ENCODE measurements around the gene POLL.
A peak's percentile ranks its signal among the peaks of the same experiment; 100 is the strongest.
"Not testable (repeated sequence)": the region's sequence is repeated elsewhere in the genome, so short reads cannot be mapped to it uniquely, and the experiment has no call there.

The POLL gene

GRCh38 chr10:101587725-101588653 lies at the start of gene POLL, which contains the start of gene DPCD:
TSS of gene POLL (minus strand) at chr10:101588257. CDS start at chr10:101587360, 897 bp downstream.
TSS of gene DPCD (plus strand) at chr10:101588321. CDS start at chr10:101588337, 16 bp downstream.
- no peaks in the 10 kb centered on the region for H3K9me3 ChIP-seq (ENCODE audit: control insufficient read depth, insufficient read depth, low read length)

GRCh38 chr10:101633510-101633909 lies 45.5 kb upstream of the POLL start:
- H3K79me2 ChIP-seq (ENCODE audit: control insufficient read depth, low read length), result peaks cover 19% of the 10 kb centered on the region

More at GRCh38 chr10:101587725-101588653, at the start of gene POLL, which contains the start of gene DPCD:
- H3K4me1 ChIP-seq (ENCODE audit: control insufficient read depth, low read length), result peaks cover 25% of the 10 kb centered on the region
- H3K4me3 ChIP-seq (ENCODE audit: low read length), result peak within 1 kb of the TSS; percentile 95
- no peaks in the 10 kb centered on the region for H4K20me1 ChIP-seq (ENCODE audit: control insufficient read depth, insufficient read depth, low read depth, low read length)
- H3K27me3 ChIP-seq (ENCODE audit: control insufficient read depth, low read length), result no peaks in the 10 kb centered on the region
- TF ChIP-seq EZH2phosphoT487 (IDR thresholded peaks at IDR 0.05; ENCODE audit: borderline replicate concordance, low read length), result no peak
- TF ChIP-seq, protein P1, sequence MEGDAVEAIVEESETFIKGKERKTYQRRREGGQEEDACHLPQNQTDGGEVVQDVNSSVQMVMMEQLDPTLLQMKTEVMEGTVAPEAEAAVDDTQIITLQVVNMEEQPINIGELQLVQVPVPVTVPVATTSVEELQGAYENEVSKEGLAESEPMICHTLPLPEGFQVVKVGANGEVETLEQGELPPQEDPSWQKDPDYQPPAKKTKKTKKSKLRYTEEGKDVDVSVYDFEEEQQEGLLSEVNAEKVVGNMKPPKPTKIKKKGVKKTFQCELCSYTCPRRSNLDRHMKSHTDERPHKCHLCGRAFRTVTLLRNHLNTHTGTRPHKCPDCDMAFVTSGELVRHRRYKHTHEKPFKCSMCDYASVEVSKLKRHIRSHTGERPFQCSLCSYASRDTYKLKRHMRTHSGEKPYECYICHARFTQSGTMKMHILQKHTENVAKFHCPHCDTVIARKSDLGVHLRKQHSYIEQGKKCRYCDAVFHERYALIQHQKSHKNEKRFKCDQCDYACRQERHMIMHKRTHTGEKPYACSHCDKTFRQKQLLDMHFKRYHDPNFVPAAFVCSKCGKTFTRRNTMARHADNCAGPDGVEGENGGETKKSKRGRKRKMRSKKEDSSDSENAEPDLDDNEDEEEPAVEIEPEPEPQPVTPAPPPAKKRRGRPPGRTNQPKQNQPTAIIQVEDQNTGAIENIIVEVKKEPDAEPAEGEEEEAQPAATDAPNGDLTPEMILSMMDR (IDR thresholded peaks at IDR 0.05; ENCODE audit: low read depth, low read length, poor library complexity, severe bottlenecking), result no peak
- H3F3A ChIP-seq (ENCODE audit: control insufficient read depth, insufficient read depth), result no peaks in the 10 kb centered on the region
- peaks cover 13% of the 10 kb centered on the region for H3K79me2 ChIP-seq (ENCODE audit: control insufficient read depth, low read length)
- H3K9me2 ChIP-seq (replicated peaks; ENCODE audit: control insufficient read depth, low read length), result no peaks in the 10 kb centered on the region
- H3K4me2 ChIP-seq (ENCODE audit: low read length), result peak within 1 kb of the TSS; percentile 94
- H3K36me3 ChIP-seq (ENCODE audit: control insufficient read depth, low read length), result peaks cover 16% of the 10 kb centered on the region
- peak within 1 kb of the TSS; percentile 29; the same call in 1 of the 2 replicates for H3K27ac ChIP-seq (ENCODE audit: low read depth, low read length)

DNA sequence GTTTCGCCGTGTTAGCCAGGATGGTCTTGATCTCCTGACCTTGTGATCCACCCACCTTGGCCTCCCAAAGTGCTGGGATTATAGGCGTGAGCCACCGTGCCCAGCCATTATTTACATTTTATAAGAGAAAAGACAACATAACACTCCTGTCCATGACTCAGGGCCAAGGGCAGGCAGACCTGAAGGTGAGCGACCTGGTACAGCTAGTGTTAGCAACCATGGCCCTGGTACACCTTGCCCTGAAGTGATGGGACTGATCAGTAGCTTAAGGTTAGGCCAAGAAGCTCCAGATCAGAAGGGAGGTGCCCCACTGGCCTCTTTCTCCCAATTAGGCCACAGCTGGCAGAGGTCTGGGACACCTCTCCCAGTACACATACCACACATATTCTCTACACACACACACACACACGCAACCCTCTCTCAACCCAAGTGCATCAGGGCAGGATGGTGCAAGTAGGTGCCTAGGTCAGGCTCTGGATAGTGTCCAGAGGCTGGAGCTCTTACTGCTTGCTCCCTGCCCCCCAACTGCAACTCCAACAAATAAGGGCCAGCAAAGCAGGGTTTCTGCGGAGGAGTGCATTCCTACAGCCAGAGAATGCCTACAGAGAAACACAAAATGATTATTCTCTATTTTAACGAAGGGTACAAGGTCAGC lies 43.9 kb upstream of the POLL start:
- Histone ChIP-seq H3K27ac (ENCODE audit: low read depth, low read length) (no peak overlapping the region), H3K9me3 (ENCODE audit: control insufficient read depth, insufficient read depth, low read length) (no peaks in the 10 kb centered on the region), H3K4me1 (ENCODE audit: control insufficient read depth, low read length) (no peaks in the 10 kb centered on the region), H3K4me3 (ENCODE audit: low read length) (no peak overlapping the region), H4K20me1 (ENCODE audit: control insufficient read depth, insufficient read depth, low read depth, low read length) (no peaks in the 10 kb centered on the region), H3F3A (ENCODE audit: control insufficient read depth, insufficient read depth) (no peaks in the 10 kb centered on the region), H3K4me2 (ENCODE audit: low read length) (no peak overlapping the region), H3K79me2 (ENCODE audit: control insufficient read depth, low read length) (peaks cover 19% of the 10 kb centered on the region), H3K36me3 (ENCODE audit: control insufficient read depth, low read length) (peaks cover 49% of the 10 kb centered on the region), H3K27me3 (ENCODE audit: control insufficient read depth, low read length) (no peaks in the 10 kb centered on the region), H3K9me2 (replicated peaks; ENCODE audit: control insufficient read depth, low read length) (no peaks in the 10 kb centered on the region)
- TF ChIP-seq, protein P1 (IDR thresholded peaks at IDR 0.05; ENCODE audit: low read depth, low read length, poor library complexity, severe bottlenecking), result no peak
- TF ChIP-seq EZH2phosphoT487 (IDR thresholded peaks at IDR 0.05; ENCODE audit: borderline replicate concordance, low read length), result no peak

More at GRCh38 chr10:101633510-101633909, 45.5 kb upstream of the POLL start:
- H3K4me2 ChIP-seq (ENCODE audit: low read length); H3K4me1 ChIP-seq (ENCODE audit: control insufficient read depth, low read length); H3K9me3 ChIP-seq (ENCODE audit: control insufficient read depth, insufficient read depth, low read length); H3K9me2 ChIP-seq (replicated peaks; ENCODE audit: control insufficient read depth, low read length); H4K20me1 ChIP-seq (ENCODE audit: control insufficient read depth, insufficient read depth, low read depth, low read length); H3K27me3 ChIP-seq (ENCODE audit: control insufficient read depth, low read length); H3K27ac ChIP-seq (ENCODE audit: low read depth, low read length); H3F3A ChIP-seq (ENCODE audit: control insufficient read depth, insufficient read depth); H3K4me3 ChIP-seq (ENCODE audit: low read length): not testable (repeated sequence)
- H3K36me3 ChIP-seq (ENCODE audit: control insufficient read depth, low read length), result peaks cover 46% of the 10 kb centered on the region

DNA sequence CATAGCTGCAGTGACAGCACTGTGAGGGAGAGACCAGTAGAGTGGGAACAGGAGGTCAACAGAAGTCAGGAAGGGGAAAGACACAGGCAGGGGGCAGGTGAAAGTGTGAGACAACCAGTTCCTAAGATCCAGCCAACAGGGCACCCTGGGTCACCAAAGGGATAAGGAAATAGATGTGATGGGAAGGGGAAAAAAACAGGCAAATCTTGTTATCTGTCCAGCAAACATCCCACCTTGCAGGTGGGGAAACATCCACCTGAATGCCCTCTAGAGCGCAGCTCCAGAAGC lies 42.5 kb upstream of the POLL start:
- Histone ChIP-seq H3K9me3 (ENCODE audit: control insufficient read depth, insufficient read depth, low read length) (no peaks in the 10 kb centered on the region), H3K4me1 (ENCODE audit: control insufficient read depth, low read length) (peaks cover 2% of the 10 kb centered on the region; the same call in 1 of the 2 replicates), H3K27ac (ENCODE audit: low read depth, low read length) (no peak overlapping the region), H3K36me3 (ENCODE audit: control insufficient read depth, low read length) (peaks cover 55% of the 10 kb centered on the region), H4K20me1 (ENCODE audit: control insufficient read depth, insufficient read depth, low read depth, low read length) (no peaks in the 10 kb centered on the region), H3K4me3 (ENCODE audit: low read length) (no peak overlapping the region), H3K79me2 (ENCODE audit: control insufficient read depth, low read length) (peaks cover 19% of the 10 kb centered on the region), H3F3A (ENCODE audit: control insufficient read depth, insufficient read depth) (no peaks in the 10 kb centered on the region), H3K9me2 (replicated peaks; ENCODE audit: control insufficient read depth, low read length) (no peaks in the 10 kb centered on the region), H3K4me2 (ENCODE audit: low read length) (no peak overlapping the region), H3K27me3 (ENCODE audit: control insufficient read depth, low read length) (no peaks in the 10 kb centered on the region)
- TF ChIP-seq, protein P1 (IDR thresholded peaks at IDR 0.05; ENCODE audit: low read depth, low read length, poor library complexity, severe bottlenecking), result no peak
- no peak for TF ChIP-seq EZH2phosphoT487 (IDR thresholded peaks at IDR 0.05; ENCODE audit: borderline replicate concordance, low read length)

All from DOHH2 (cell line).